Measurements from ENCODE around the gene ARHGAP18. TPM values are rescaled to one million over a fixed set of nuclear protein-coding genes. Genes with fewer than 3 reads are reported as not detected.

ARHGAP18 gene
- total and polyA plus RNA-seq, 2 of the 13 experiments (the other 11 are each of a cell fraction or from before 2014, with no cell fraction given) = 58.2 to 115 TPM

- Histone ChIP-seq H3K27me3 (ENCODE audit: control insufficient read depth in 1 of 2, insufficient read depth in 2 of 2, low read length in 2 of 2) (no peaks in the 10 kb centered on the region; a peak in 1 of 5 replicates), H3K4me3 (replicated peaks in 1 of 3; ENCODE audit: insufficient read depth in 1 of 3, low read depth in 2 of 3, low read length in 3 of 3) (no peak overlapping the region), H3K9ac (ENCODE audit: insufficient read depth, low read depth, low read length) (no peak overlapping the region), H3K4me2 (ENCODE audit: low read depth, low read length) (no peak overlapping the region), H3K79me2 (ENCODE audit: insufficient read depth, low read length) (peaks cover 11% of the 10 kb centered on the region), H4K20me1 (ENCODE audit: insufficient read depth, low read length) (no peaks in the 10 kb centered on the region; the same call in 1 of the 2 replicates), H3K4me1 (ENCODE audit: insufficient read depth, low read length) (peaks cover 48% of the 10 kb centered on the region), H3K36me3 (replicated peaks in 1 of 2; ENCODE audit: control insufficient read depth in 1 of 2, insufficient read depth in 2 of 2, low read length in 2 of 2) (no peaks in the 10 kb centered on the region), H3K27ac (ENCODE audit: extremely low read length, insufficient read depth, low read length) (no peak overlapping the region), H3K9me3 (ENCODE audit: low read length) (no peaks in the 10 kb centered on the region), H2AFZ (ENCODE audit: low read length) (no peak overlapping the region)
- intact Hi-C loops (cut with micrococcal nuclease; ENCODE audit: unreplicated experiment) (no loop called here), in situ Hi-C loops (cut with HindIII; ENCODE audit: extremely low pct_ligation_motif_present, low pct_unique_long_range_greater_than_20kb) (no loop called here)
- TF ChIP-seq TFE3 (CRISPR knock-in tag; IDR thresholded peaks at IDR 0.05) = no peak
- no peak for TF ChIP-seq ZNF329 (CRISPR knock-in tag; IDR thresholded peaks at IDR 0.05; ENCODE audit: low read depth)
- TF ChIP-seq LCORL (IDR thresholded peaks at IDR 0.05) = no peak
- TF ChIP-seq LCORL (CRISPR knock-in tag; IDR thresholded peaks at IDR 0.05) = no peak
- no peak for TF ChIP-seq ELF4 (CRISPR knock-in tag; IDR thresholded peaks at IDR 0.05; ENCODE audit: borderline replicate concordance)
- POLR2A ChIA-PET = no interaction called here
- ATAC-seq (no peak), DNase-seq (ENCODE audit: low spot score) (no peak), FAIRE-seq (no peak)
- CTCF ChIA-PET (ENCODE audit: low intra/inter-chr PET ratio, low total read pairs) = no interaction called here
- BruUV-seq (replicated peaks) = no TSS peak
- 94% methylated on average over 4 of the region's 4 CpGs for WGBS (ENCODE audit: low lambda C conversion rate)
Measured at GRCh38 chr6:129713806-129714333, 3.9 kb upstream of the ARHGAP18 start.

- Histone ChIP-seq H4K20me1 (ENCODE audit: insufficient read depth, low read length) (no peaks in the 10 kb centered on the region; the same call in 1 of the 2 replicates), H3K27ac (ENCODE audit: extremely low read length, insufficient read depth, low read length) (no peak overlapping the region), H3K27me3 (ENCODE audit: control insufficient read depth in 1 of 2, insufficient read depth in 2 of 2, low read length in 2 of 2) (no peaks in the 10 kb centered on the region; a peak in 1 of 5 replicates), H3K4me2 (ENCODE audit: low read depth, low read length) (no peak overlapping the region), H3K4me1 (ENCODE audit: insufficient read depth, low read length) (peaks cover 45% of the 10 kb centered on the region), H3K9ac (ENCODE audit: insufficient read depth, low read depth, low read length) (no peak overlapping the region), H3K79me2 (ENCODE audit: insufficient read depth, low read length) (peaks cover 37% of the 10 kb centered on the region), H3K4me3 (replicated peaks in 1 of 3; ENCODE audit: insufficient read depth in 1 of 3, low read depth in 2 of 3, low read length in 3 of 3) (no peak overlapping the region), H3K36me3 (replicated peaks in 1 of 2; ENCODE audit: control insufficient read depth in 1 of 2, insufficient read depth in 2 of 2, low read length in 2 of 2) (no peaks in the 10 kb centered on the region; a peak in 1 of 5 replicates), H2AFZ (ENCODE audit: low read length) (no peak overlapping the region), H3K9me3 (ENCODE audit: low read length) (no peaks in the 10 kb centered on the region)
- WGBS (ENCODE audit: low lambda C conversion rate) = 98% methylated on average over 2 of the region's 2 CpGs
- DNase-seq (ENCODE audit: low spot score) (no peak), FAIRE-seq (no peak), ATAC-seq (no peak)
- no TSS peak for BruUV-seq (replicated peaks)
- intact Hi-C loops (cut with micrococcal nuclease; ENCODE audit: unreplicated experiment) (loop anchor here (2.0 kb wide), 1 partner anchor 16 kb away; no protein-coding TSS in a partner anchor), in situ Hi-C loops (cut with HindIII; ENCODE audit: extremely low pct_ligation_motif_present, low pct_unique_long_range_greater_than_20kb) (no loop called here)
- CTCF ChIA-PET (ENCODE audit: low intra/inter-chr PET ratio, low total read pairs) = no interaction called here
- no peak for TF ChIP-seq DMAP1 (CRISPR knock-in tag; IDR thresholded peaks at IDR 0.05)
- TF ChIP-seq SNAPC2 (CRISPR knock-in tag; IDR thresholded peaks at IDR 0.05) = no peak
- TF ChIP-seq ZNF770 (CRISPR knock-in tag; IDR thresholded peaks at IDR 0.05) = peak; percentile 83; the same call in 1 of the 2 replicates
- TF ChIP-seq ZNF121 (CRISPR knock-in tag; IDR thresholded peaks at IDR 0.05) = peak; percentile 84
- no peak for TF ChIP-seq POLR2G (IDR thresholded peaks at IDR 0.05; ENCODE audit: low read depth, low read length)
- no peak for TF ChIP-seq ZNF414 (CRISPR knock-in tag; IDR thresholded peaks at IDR 0.05)
- POLR2A ChIA-PET = interaction anchor here (0.9 to 3.2 kb wide), 3 partner anchors 16 to 34 kb away, joined by 3 to 22 read pairs (median 16); no protein-coding TSS in a partner anchor
Measured at GRCh38 chr6:129711271-129711631, 1.3 kb upstream of the ARHGAP18 start.
